ENCODE results near the gene PLA2G5. TPM values are rescaled to one million over a fixed set of nuclear protein-coding genes. Genes with fewer than 3 reads are reported as not detected.

PLA2G5 gene
- total RNA-seq, 1 experiment from 2014 or later = not detected

GRCh38 chr1:20114021-20114648 is 44.1 kb downstream of the PLA2G5 start:
- POLR2A ChIA-PET (ENCODE audit: unreplicated experiment) = no interaction called here
- Histone ChIP-seq H3K4me2 (ENCODE audit: low read length) (no peak overlapping the region), H3K9me3 (ENCODE audit: low read length) (no peaks in the 10 kb centered on the region), H3K9ac (ENCODE audit: low read length) (no peak overlapping the region), H3K27ac (ENCODE audit: low read length) (no peak overlapping the region), H4K20me1 (ENCODE audit: low read length) (no peaks in the 10 kb centered on the region), H3F3A (ENCODE audit: low read length, unreplicated experiment) (no peaks in the 10 kb centered on the region), H3K4me3 (ENCODE audit: low read length) (no peak overlapping the region), H3K9me2 (replicated peaks; ENCODE audit: low read length) (no peaks in the 10 kb centered on the region), H2AFZ (ENCODE audit: low read length) (no peak overlapping the region), H3K4me1 (ENCODE audit: insufficient read depth, low read length) (peaks cover 3% of the 10 kb centered on the region; the same call in 1 of the 2 replicates), H3K79me2 (ENCODE audit: low read length) (no peaks in the 10 kb centered on the region), H3K36me3 (ENCODE audit: low read depth, low read length) (no peaks in the 10 kb centered on the region), H3K27me3 (ENCODE audit: low read length) (no peaks in the 10 kb centered on the region)
- no peak for DNase-seq
- ATAC-seq = no peak
- BruUV-seq (replicated peaks) = no TSS peak
- CTCF ChIA-PET = no interaction called here
- intact Hi-C loops (cut with micrococcal nuclease) = no loop called here
- no peak for TF ChIP-seq EZH2phosphoT487 (IDR thresholded peaks at IDR 0.05; ENCODE audit: borderline replicate concordance, low read length)
- no peak for TF ChIP-seq CTCF (conservative IDR thresholded peaks at IDR 0.05; ENCODE audit: low read depth, low read length)
- no peak for TF ChIP-seq EZH2 (IDR thresholded peaks at IDR 0.05; ENCODE audit: low read length, unreplicated experiment)

- intact Hi-C loops (cut with micrococcal nuclease) = no loop called here
- Histone ChIP-seq H3K9me3 (ENCODE audit: low read length) (no peaks in the 10 kb centered on the region), H3K4me2 (ENCODE audit: low read length) (no peak overlapping the region), H3K36me3 (ENCODE audit: low read depth, low read length) (no peaks in the 10 kb centered on the region), H3K4me1 (ENCODE audit: insufficient read depth, low read length) (peaks cover 2% of the 10 kb centered on the region; the same call in 1 of the 2 replicates), H3K4me3 (ENCODE audit: low read length) (no peak overlapping the region), H4K20me1 (ENCODE audit: low read length) (no peaks in the 10 kb centered on the region), H3K9ac (ENCODE audit: low read length) (no peak overlapping the region), H3K27me3 (ENCODE audit: low read length) (no peaks in the 10 kb centered on the region), H2AFZ (ENCODE audit: low read length) (no peak overlapping the region), H3K27ac (ENCODE audit: low read length) (no peak overlapping the region), H3K79me2 (ENCODE audit: low read length) (no peaks in the 10 kb centered on the region), H3K9me2 (replicated peaks; ENCODE audit: low read length) (no peaks in the 10 kb centered on the region), H3F3A (ENCODE audit: low read length, unreplicated experiment) (no peaks in the 10 kb centered on the region)
- no peak for DNase-seq
- BruUV-seq (replicated peaks) = no TSS peak
- no peak for ATAC-seq
- CTCF ChIA-PET = no interaction called here
- TF ChIP-seq EZH2phosphoT487 (IDR thresholded peaks at IDR 0.05; ENCODE audit: borderline replicate concordance, low read length) = no peak
- TF ChIP-seq EZH2 (IDR thresholded peaks at IDR 0.05; ENCODE audit: low read length, unreplicated experiment) = no peak
- TF ChIP-seq CTCF (conservative IDR thresholded peaks at IDR 0.05; ENCODE audit: low read depth, low read length) = no peak
- POLR2A ChIA-PET (ENCODE audit: unreplicated experiment) = no interaction called here
Observed at GRCh38 chr1:20115479-20115878, 45.5 kb downstream of the PLA2G5 start.

GRCh38 chr1:20115916-20116315 is 45.9 kb downstream of the PLA2G5 start:
- DNase-seq (no peak), ATAC-seq (no peak)
- no peak overlapping the region for H2AFZ ChIP-seq (ENCODE audit: low read length)
- TF ChIP-seq EZH2 (IDR thresholded peaks at IDR 0.05; ENCODE audit: low read length, unreplicated experiment) (no peak), EZH2phosphoT487 (IDR thresholded peaks at IDR 0.05; ENCODE audit: borderline replicate concordance, low read length) (no peak), CTCF (conservative IDR thresholded peaks at IDR 0.05; ENCODE audit: low read depth, low read length) (no peak)
- H3K27ac ChIP-seq (ENCODE audit: low read length) = no peak overlapping the region
- no peaks in the 10 kb centered on the region for H3K4me1 ChIP-seq (ENCODE audit: insufficient read depth, low read length)
- no peaks in the 10 kb centered on the region for H4K20me1 ChIP-seq (ENCODE audit: low read length)
- H3F3A ChIP-seq (ENCODE audit: low read length, unreplicated experiment) = no peaks in the 10 kb centered on the region
- no peaks in the 10 kb centered on the region for H3K27me3 ChIP-seq (ENCODE audit: low read length)
- no peak overlapping the region for H3K9ac ChIP-seq (ENCODE audit: low read length)
- BruUV-seq (replicated peaks) = no TSS peak
- ChIA-PET CTCF (no interaction called here), POLR2A (ENCODE audit: unreplicated experiment) (no interaction called here)
- no peaks in the 10 kb centered on the region for H3K36me3 ChIP-seq (ENCODE audit: low read depth, low read length)
- no peaks in the 10 kb centered on the region for H3K9me2 ChIP-seq (replicated peaks; ENCODE audit: low read length)
- H3K79me2 ChIP-seq (ENCODE audit: low read length) = no peaks in the 10 kb centered on the region
- no peaks in the 10 kb centered on the region for H3K9me3 ChIP-seq (ENCODE audit: low read length)
- intact Hi-C loops (cut with micrococcal nuclease) = no loop called here
- H3K4me3 ChIP-seq (ENCODE audit: low read length) = no peak overlapping the region
- no peak overlapping the region for H3K4me2 ChIP-seq (ENCODE audit: low read length)
